Measurements from ENCODE around the gene MGST2.

Gene MGST2

GRCh38 chr4:139641218-139641617, 24.4 kb upstream of the MGST2 start:
- in situ Hi-C loops (cut with HindIII; ENCODE audit: low pct_ligation_motif_present, low pct_unique_long_range_greater_than_20kb, low sequenced_read_pairs) = no loop called here

GRCh38 chr4:139642364-139642763, 23.3 kb upstream of the MGST2 start:
- peak; percentile 51 for DNase-seq
- in situ Hi-C loops (cut with HindIII; ENCODE audit: low pct_ligation_motif_present, low pct_unique_long_range_greater_than_20kb, low sequenced_read_pairs) = no loop called here

More at GRCh38 chr4:139641218-139641617, 24.4 kb upstream of the MGST2 start:
- peak; percentile 56 for DNase-seq

- in situ Hi-C loops (cut with HindIII; ENCODE audit: low pct_ligation_motif_present, low pct_unique_long_range_greater_than_20kb, low sequenced_read_pairs) = no loop called here
- no peak for DNase-seq
Measured at GRCh38 chr4:139643042-139643895, 22.4 kb upstream of the MGST2 start.

- in situ Hi-C loops (cut with HindIII; ENCODE audit: low pct_ligation_motif_present, low pct_unique_long_range_greater_than_20kb, low sequenced_read_pairs) = no loop called here
Measured at GRCh38 chr4:139645458-139645857, 20.2 kb upstream of the MGST2 start.

GRCh38 chr4:139647184-139647583, 18.4 kb upstream of the MGST2 start:
- no peak for DNase-seq
- in situ Hi-C loops (cut with HindIII; ENCODE audit: low pct_ligation_motif_present, low pct_unique_long_range_greater_than_20kb, low sequenced_read_pairs) = no loop called here

More at GRCh38 chr4:139645458-139645857, 20.2 kb upstream of the MGST2 start:
- no peak for DNase-seq

- in situ Hi-C loops (cut with HindIII; ENCODE audit: low pct_ligation_motif_present, low pct_unique_long_range_greater_than_20kb, low sequenced_read_pairs) = no loop called here
- no peak for DNase-seq
Measured at GRCh38 chr4:139647952-139648351, 17.7 kb upstream of the MGST2 start.

- in situ Hi-C loops (cut with HindIII; ENCODE audit: low pct_ligation_motif_present, low pct_unique_long_range_greater_than_20kb, low sequenced_read_pairs) = no loop called here
- DNase-seq = peak; percentile 61
Measured at GRCh38 chr4:139651282-139652194, 14.1 kb upstream of the MGST2 start.

GRCh38 chr4:139654516-139654915, 11.1 kb upstream of the MGST2 start:
- in situ Hi-C loops (cut with HindIII; ENCODE audit: low pct_ligation_motif_present, low pct_unique_long_range_greater_than_20kb, low sequenced_read_pairs) = no loop called here
- DNase-seq = no peak

- in situ Hi-C loops (cut with HindIII; ENCODE audit: low pct_ligation_motif_present, low pct_unique_long_range_greater_than_20kb, low sequenced_read_pairs) = no loop called here
- no peak for DNase-seq
Measured at GRCh38 chr4:139655116-139655515, 10.5 kb upstream of the MGST2 start.

- in situ Hi-C loops (cut with HindIII; ENCODE audit: low pct_ligation_motif_present, low pct_unique_long_range_greater_than_20kb, low sequenced_read_pairs) = no loop called here
- DNase-seq = peak; percentile 85
Measured at GRCh38 chr4:139656614-139657486, 8.8 kb upstream of the MGST2 start.

- in situ Hi-C loops (cut with HindIII; ENCODE audit: low pct_ligation_motif_present, low pct_unique_long_range_greater_than_20kb, low sequenced_read_pairs) = no loop called here
- no peak for DNase-seq
Measured at GRCh38 chr4:139658185-139658584, 7.4 kb upstream of the MGST2 start.

- DNase-seq = no peak
- in situ Hi-C loops (cut with HindIII; ENCODE audit: low pct_ligation_motif_present, low pct_unique_long_range_greater_than_20kb, low sequenced_read_pairs) = no loop called here
Measured at GRCh38 chr4:139658586-139659382, 6.8 kb upstream of the MGST2 start.

- in situ Hi-C loops (cut with HindIII; ENCODE audit: low pct_ligation_motif_present, low pct_unique_long_range_greater_than_20kb, low sequenced_read_pairs) = no loop called here
Measured at GRCh38 chr4:139659735-139660424, 5.7 kb upstream of the MGST2 start.

GRCh38 chr4:139660568-139661043, 5.0 kb upstream of the MGST2 start:
- no peak for DNase-seq
- in situ Hi-C loops (cut with HindIII; ENCODE audit: low pct_ligation_motif_present, low pct_unique_long_range_greater_than_20kb, low sequenced_read_pairs) = no loop called here

More at GRCh38 chr4:139659735-139660424, 5.7 kb upstream of the MGST2 start:
- no peak for DNase-seq

- in situ Hi-C loops (cut with HindIII; ENCODE audit: low pct_ligation_motif_present, low pct_unique_long_range_greater_than_20kb, low sequenced_read_pairs) = no loop called here
- DNase-seq = no peak
Measured at GRCh38 chr4:139663561-139664138, 2.0 kb upstream of the MGST2 start.

GRCh38 chr4:139664442-139664841, 1.2 kb upstream of the MGST2 start:
- no peak for DNase-seq
- in situ Hi-C loops (cut with HindIII; ENCODE audit: low pct_ligation_motif_present, low pct_unique_long_range_greater_than_20kb, low sequenced_read_pairs) = no loop called here
